ENCODE results near the gene CRISP2.

The CRISP2 gene

DNA sequence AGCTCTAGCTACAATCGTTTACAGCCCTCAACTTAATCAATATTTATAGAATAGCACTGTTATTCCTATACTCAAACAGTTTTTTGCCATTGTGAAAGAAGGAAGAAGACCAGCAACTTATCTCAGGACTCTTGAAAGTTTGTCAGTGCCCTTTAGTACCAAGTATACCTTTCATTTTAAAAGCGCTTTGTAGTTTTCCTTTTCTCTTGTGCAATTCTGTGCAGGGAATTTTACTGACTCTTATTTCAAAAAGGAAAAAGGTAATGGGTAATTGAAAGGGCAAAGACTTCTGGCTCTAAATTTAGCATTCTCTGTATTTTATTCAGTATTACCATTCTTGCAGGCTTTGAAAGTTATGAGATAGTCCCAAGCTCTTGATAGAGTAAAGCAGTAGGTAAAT lies 59.9 kb downstream of the CRISP2 start:
- no peak for DNase-seq

DNA sequence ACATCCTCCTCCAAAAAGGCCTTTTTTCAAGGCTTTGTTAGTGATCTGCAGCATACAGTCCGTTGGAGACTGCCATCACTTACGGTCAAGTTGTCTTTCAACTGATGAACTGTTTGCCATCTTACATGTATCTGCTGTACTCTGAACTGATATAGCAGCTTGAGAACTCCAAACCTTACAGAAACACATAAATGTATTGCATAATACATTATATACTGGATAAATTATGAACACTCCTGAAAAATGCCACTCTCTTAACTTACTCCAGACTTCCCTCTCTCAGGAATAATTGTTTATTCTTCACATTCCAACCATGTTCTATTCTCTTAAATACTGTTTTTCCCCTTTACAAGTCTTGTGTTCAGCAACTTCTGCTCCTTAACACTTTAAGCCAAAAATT lies 62.1 kb downstream of the CRISP2 start:
- no peak for DNase-seq

DNA sequence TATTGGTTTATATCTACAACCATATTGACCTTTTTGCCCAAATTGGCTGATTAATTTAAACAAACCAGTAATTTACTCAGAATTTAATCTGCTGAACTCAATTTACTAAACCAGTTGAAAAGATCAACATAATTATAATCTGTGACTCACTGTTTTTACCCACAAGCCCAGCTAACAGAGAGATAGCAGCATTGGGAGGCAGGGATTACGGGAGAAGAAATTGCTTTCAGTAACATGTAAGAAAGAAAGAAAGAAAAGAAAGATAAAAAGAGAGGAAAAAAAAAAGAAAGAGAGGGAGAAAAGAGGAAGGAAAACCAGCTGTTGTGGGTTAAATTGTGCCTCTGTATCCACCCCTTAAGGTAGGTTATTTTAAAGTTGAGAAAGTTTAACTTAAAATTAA lies 63.4 kb downstream of the CRISP2 start:
- no peak for DNase-seq

DNA sequence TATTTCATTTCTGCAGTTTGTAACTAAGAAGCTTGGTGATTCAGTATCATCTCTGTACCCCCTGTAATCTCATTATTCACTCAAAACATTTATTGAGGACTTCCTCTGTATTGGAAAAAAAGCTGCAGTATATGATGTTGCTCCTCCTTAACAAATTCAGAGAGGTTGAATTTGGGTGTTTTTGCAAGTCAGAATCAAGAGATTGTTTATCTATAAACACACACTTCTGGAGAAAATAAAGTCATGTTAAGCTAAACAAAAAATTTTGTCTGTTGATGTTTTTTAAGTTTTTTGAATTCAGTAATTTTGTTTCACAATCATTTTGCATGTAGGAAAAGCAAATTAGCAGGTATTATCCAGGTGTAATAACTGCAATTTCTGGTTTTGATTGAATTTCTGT lies 65.3 kb downstream of the CRISP2 start:
- no peak for DNase-seq

DNA sequence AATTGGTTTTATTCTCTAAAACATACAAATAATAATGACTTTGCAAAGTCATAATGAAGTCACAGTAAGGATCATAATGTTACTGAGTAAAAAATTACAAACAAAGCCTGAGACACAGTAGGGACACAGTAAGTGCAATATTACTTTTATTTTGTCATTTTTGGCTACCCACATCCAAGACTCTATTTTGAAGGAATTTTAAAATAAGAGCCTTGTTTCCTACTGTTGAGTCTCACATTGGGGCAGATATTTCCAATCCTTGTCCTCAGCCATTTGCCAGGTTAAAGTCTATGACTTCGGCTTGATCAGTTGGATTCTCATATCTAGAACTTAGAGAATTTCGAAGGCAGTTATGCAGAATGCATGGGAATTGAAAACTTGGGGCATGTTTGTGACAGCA lies 65.9 kb downstream of the CRISP2 start:
- DNase-seq: no peak

DNA sequence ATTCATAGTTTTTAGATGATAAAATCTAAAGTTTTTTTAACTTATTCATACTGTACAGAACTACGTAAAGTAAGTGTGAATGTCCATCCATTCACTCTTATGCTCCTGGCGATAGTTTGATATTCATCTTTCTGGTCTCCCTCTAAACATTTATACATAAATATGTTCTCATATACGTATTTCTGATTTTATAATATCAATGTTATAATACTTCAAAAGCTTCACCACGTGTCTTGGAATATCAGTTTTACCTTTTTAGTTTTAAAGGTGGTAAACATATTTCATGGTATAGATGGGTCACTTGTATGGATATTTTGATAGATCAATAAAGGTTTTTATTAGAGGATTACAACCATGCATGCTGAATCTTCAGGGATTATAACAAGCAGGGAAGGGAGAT lies 66.4 kb downstream of the CRISP2 start:
- DNase-seq: no peak

DNA sequence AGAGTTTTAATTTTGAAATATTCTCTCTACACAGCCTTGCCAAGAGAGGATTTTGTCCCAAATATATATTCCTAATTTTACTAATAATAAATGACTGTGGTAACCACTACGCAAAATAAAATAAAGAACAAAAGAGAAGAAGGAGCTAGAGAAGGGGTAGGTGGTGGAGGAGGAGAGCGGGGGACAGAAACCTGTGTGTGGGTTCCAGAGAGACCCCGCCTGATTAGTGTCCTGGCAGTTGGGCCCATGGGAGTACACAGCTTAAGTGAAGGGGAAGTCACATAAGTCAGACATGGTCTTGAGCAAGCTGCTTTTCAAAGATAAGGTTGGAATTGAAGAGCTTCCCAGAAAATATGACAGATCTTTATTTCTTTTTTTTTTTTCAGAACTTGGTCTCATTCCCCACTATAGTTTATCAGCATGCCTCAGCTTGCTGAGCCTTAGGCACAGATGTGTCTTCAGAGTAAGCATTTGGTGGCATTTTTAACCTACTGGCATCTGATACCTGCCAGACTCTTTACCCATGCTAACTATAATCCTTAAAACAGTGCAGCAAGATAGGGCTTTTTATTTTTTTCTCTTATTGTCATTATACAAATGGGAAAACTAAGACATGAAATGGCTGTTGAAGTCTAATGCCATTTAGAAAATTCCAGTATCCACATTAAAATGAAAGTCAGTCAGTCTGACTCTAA lies 67.1 kb downstream of the CRISP2 start:
- DNase-seq: no peak

DNA sequence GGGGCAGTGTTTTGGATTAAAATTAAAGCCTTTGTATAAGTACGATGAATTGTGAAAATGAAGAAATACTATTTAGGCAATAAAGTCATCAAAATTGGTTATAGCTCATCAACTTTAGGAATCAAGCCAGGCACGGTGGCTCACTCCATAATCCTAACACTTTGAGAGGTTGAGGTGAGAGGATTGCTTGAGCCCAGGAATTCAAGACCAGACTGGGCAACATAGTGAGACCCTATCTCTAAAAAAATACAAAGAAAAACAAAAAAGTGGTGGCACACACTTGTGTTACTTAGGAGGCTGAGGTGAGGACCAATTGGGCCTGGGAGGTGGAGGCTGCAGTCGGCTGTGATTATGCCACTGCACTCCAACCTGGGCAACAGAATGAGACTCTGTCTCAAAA lies 68.2 kb downstream of the CRISP2 start:
- no peak for DNase-seq
